ENCODE data around the gene TM4SF1. TPM values are rescaled to one million over a fixed set of nuclear protein-coding genes. Genes with fewer than 3 reads are reported as not detected.

Gene TM4SF1, protein sequence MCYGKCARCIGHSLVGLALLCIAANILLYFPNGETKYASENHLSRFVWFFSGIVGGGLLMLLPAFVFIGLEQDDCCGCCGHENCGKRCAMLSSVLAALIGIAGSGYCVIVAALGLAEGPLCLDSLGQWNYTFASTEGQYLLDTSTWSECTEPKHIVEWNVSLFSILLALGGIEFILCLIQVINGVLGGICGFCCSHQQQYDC
- total RNA-seq: not detected

DNA sequence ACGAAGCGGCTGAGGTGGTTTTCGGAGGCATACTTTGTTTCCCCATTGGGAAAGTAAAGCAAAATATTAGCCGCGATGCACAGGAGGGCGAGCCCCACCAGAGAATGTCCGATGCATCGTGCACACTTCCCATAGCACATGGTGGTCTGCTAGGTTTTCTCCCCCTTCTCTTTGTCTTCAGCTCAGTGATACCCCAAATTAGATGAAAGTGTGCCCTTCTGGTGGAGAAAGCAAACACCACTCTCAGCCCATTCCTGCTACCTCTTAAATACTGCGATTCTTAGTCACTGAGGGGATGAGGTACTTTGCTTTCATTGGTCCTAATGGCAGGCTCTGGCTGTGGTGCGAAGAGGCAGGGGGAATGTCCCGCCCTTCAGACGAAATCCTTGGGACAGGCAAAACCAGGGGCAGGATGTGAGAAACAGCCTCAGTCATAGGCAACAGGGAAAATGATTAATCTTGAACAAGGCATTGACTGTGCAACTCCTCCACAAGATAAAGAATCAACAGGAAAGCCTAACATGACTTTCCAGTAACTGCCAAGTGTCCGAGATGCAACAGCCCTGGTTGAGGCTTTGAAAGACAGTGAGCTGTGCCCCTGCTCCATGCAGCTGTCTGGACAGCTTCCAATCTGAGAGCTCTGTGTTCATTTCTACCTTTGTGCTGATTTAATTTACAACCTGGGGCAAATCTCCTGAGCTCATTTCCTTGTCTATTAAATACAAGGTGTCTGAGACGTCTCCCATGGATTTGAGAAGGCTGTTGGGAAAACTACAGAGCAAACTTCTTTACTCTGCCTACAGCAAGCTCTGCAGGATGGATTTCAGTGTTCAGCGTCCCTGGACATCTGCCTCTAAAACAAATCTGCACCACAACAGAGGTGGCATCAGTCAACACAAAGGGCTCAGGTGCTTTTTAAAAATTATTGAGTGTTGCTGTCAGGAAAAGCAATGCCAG is at the start of gene TM4SF1:
TSS of gene TM4SF1 (minus strand) at position 242 of the 957 bp plus-strand sequence. CDS start at position 140, 102 bp downstream.
- DNase-seq: no peak

DNA sequence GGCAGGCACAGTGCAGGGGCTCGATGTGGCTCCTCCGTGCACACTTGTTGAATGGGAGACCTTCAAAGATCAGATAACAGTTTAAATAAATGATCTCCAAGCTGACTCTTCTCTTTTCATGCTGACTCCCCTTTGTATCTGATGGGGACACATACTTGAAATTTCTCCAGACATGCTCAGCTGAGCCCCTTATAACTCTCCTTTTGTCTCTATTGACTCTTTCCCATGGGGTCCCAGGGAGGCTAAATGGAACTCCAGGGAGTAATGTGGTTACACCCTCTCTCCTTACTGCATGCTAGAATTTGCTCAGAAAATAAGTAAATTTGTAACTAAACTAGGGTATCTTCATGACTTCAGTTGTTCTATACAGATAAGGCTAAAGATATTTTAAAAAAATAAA is 48.9 kb upstream of the TM4SF1 start:
- DNase-seq: no peak

DNA sequence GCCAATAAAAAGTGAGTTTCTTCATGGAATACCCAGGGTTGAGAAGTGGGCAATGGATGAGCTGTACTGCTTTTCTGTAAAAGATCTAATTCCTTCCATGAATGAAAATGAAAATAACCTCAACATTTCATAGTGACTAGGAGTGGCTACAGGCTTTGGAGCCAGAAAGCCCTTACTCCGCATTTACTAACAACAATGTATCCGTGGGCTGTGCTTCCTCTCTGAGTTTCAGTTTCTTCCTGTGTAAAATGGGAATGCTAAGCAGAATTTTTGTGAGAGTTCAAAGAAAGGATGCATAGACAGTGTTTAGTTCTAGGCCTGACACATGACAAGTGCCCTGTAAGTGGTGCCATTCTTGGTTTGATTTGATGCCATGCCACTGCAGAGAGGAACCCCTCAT is 47.5 kb upstream of the TM4SF1 start:
- no peak for DNase-seq

DNA sequence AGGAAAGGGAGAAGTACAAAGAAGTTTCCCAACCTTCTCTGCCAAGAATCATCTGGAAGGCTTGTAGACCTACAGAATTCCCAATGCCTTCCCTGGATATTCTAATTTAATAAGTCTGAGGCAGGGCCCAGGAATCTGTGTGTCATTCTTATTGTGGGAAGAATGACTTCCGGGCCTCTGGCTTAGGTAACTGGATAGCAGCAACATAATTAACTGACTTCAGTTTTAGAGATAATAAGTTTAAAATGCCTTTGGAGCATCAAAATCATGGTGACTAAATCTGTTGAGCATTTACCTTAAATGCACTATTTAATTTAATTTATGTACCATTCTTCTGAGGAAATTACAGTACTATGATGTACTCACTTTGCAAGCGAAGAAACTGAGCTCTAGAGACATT is 44.3 kb upstream of the TM4SF1 start:
- DNase-seq: no peak

DNA sequence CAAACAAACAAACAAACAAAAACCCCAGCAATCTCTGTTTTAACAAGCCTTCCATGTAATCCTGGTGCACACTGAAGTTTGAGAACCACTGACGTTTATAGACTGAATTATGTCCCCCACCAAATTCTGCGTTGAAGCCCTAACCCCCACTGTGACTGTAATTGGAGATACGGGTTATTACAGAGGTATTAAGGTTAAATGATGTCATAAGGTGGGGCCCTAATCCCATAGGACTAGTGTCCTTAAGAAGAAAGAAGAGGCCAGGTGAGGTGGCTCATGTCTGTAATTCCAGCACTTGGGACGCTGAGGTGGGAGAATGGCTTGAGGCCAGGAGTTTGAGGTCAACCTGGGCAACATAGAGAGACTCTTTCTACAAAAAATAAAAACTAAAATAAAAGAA is 42.4 kb upstream of the TM4SF1 start:
- no peak for DNase-seq

DNA sequence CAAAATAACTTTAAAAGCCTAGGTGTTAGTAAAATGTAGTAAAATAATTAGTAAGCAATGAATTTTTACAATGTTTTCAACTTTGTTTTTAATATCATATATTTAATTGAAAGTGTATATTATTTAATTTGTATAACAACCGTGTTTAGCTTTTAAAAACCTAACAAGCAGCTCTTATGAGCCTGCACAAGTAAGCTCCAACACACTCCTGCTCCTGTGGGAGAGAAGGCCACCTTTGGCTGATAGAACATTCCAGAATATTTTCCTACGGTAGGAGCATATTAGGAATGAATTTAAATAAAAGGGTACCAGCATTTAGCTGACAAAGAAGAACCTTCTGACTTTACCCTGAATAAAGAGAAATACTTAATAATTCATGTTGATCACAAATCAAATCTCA is 40.3 kb upstream of the TM4SF1 start:
- no peak for DNase-seq

DNA sequence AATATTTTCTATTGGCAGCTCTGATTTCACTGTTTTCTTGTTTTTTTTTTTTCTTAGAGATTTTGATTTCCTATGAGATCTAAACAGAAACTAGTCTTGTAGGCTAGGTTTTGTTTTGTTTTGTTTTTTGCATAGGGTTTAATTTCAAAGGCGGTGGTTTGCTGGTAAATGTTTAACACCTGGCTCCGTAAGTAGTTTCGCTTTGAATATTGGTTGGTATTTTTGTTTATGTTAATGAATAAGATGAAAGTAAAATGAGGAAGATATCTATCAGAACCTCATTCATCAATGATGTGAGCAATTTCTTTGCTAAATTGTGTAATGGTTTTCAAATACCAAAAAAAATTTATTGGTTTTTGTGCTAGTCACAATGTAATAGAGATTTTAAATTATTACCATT is 39.7 kb upstream of the TM4SF1 start:
- DNase-seq: no peak

DNA sequence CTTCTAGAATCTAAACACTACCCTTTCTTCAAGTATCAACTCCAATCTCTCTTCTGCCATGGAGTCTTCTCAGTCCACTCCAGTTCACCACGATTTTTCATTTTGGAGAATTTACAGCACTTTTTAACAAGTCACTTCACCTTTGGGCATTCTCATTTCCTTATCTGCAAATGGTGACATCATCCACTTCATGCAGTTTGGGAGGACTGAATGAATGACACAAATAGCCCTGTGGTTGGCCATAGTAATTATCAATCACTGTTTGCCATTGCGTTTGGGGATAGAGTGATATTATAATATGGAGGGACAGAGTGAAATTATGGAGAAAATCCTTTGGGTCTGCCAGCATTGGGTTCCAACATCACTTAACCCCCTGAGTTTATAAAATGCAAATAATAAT is 38.0 kb upstream of the TM4SF1 start:
- no peak for DNase-seq

DNA sequence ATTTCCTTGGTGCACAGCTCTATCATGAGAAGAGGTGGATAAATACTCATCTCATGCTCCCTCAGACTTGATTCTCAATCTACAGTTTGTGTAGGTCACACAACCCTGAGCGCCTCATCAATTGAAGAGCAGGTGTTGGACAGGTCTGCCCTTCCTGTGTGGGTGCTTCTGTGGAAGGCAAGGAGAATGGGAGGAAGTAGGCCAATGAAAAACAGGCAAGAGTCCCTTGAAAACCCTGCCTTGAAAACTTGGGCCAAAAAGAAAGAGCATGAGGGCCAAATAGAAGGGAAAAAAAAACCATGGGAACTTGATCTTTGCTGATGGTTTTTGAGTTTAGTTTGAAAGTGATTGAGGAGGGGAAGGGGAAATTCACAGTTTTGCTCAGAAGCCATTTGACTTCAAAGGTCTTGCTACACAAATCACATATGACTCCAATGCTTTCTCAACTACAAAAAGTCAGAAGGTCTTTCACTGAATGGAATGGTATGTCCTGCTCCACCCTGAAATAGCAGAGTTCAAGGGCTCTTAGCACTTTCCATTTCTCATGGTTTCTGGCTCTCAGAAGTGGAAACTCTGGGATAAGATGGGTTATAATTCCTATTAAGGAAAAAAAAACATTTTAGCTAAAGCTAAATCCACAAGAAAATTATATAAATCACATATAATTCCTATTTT is 37.2 kb upstream of the TM4SF1 start:
- no peak for DNase-seq

DNA sequence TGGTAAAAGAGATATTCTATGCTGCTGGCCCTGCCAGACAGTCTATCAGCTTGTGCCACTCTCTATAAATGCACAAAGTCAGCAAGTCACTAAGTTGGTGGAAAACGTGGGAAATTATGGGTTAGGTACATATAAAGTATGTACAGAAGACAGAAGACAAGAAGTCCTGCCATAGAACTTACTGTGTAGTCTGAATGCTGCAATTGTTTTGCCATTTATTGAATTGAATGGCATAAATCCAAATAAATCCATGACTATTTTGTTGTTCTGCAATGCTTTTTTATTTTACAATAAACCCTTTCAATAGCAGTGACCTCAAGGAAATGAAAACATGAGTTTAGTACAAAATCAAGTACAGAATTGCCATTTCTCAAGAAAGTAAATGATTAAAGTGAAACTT is 34.1 kb upstream of the TM4SF1 start:
- DNase-seq: no peak

DNA sequence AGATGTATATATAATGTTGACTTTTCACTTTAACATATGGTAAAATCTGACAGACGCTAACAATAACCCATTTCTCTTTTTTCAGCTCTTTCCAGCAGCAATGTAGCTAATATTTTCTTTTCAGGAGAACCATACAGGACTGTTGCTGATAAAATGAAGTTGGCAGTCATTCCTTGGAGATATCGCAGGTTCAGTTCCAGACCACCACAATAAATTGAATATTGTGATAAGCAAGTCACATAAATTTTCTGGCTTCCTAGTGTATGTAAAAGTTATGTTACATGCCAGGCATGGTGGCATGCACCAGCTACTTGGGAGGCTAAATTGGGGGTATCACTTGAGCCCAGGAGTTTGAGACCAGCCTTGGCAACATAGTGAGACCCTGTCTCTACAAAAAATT is 31.9 kb upstream of the TM4SF1 start:
- no peak for DNase-seq

DNA sequence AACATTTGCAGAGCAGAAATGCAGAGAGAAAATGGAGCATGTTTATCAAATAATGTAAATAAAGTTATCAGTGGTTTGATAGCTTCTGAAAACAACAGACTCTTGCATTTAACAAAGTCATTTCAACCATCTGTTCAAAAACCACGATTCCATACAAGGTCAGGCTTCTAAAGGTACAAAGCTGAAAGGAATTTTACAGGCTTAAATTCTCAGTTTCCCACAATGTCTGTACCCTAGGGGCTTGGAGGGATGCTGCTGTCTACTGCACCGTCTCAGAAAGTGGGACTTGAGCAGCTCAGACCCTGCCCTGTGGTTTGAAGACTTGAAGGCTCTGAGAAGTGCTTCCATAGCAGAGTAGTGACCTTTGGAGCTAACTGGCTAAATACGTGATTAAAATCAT is 30.4 kb upstream of the TM4SF1 start:
- no peak for DNase-seq

DNA sequence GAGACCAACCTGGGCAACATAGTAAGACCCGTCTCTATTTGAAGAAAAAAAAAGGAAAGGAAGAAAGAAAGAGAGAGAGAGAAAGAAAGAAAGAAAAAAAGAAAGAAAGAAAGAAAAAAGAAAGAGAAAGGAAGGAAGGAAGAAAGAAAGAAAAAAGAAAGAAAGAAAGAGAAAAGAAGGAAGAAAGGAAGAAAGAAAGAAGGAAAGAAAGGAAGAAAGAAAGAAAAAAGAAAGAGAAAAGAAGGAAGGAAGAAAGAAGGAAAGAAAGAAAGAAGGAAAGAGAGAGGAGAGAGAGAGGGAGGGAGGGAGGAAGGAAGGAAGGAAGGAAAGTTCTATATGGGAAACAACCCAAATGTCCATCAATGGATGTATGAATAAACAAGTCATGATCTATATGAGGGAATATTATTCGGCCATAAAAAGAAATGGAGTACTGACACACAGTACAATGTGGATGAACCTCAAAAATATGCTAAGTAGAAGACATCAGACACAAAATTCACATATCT is 28.8 kb upstream of the TM4SF1 start:
- no peak for DNase-seq

DNA sequence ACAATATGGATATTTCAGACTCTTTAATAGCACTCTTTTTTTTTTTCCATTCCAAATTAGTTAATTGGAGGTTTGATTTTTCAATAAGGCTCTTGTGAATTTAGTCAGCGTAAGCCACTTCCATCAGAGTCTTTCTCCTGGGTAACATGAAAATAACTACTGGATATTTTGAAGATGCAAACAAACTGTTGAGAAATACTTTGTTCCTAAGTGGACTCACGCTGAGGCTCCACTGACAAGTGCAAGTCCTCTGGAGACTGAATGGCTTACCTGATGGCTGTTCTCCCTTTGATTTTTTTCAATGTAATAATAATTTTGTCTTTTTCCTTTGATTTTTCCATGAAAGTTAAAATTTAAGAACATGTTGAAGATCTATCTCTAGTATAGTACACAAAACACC is 26.0 kb upstream of the TM4SF1 start:
- DNase-seq: no peak

DNA sequence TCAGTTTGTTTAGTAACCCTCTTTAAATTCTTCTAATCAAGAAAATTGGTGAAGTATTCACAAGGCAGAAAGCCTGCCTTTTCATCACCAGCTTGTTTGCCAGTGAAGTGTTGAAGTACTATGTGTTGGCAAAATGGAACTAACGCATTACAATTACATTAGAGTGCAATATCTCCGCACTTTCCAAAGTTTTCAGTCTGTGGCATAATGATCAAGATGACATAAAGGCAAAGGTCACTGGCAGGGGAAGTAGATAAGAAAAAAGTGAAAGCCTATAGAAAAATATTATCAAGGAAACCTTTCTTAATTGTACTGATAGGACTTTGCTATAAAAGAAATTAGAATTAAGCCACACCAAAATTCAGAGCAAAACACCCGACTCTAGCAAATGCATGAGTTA is 25.0 kb upstream of the TM4SF1 start:
- no peak for DNase-seq

DNA sequence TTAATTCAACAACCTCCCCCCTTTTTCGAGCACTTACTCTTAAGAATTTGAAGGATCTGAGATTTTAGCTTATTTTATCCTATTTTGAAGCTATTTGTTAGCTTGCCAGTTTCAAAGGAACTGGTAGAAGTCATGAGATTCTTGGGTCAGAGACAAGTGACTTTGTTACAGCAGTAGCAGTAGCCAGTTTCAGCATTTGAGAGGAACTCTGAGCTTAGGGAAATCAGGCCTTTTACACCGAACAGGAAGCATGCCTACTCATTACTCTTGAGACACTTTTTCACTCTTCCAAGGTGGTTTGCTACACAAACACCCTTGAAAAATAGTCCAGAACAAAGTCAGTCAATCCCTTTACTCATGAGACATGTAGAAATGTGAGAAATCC is 24.5 kb upstream of the TM4SF1 start:
- no peak for DNase-seq

DNA sequence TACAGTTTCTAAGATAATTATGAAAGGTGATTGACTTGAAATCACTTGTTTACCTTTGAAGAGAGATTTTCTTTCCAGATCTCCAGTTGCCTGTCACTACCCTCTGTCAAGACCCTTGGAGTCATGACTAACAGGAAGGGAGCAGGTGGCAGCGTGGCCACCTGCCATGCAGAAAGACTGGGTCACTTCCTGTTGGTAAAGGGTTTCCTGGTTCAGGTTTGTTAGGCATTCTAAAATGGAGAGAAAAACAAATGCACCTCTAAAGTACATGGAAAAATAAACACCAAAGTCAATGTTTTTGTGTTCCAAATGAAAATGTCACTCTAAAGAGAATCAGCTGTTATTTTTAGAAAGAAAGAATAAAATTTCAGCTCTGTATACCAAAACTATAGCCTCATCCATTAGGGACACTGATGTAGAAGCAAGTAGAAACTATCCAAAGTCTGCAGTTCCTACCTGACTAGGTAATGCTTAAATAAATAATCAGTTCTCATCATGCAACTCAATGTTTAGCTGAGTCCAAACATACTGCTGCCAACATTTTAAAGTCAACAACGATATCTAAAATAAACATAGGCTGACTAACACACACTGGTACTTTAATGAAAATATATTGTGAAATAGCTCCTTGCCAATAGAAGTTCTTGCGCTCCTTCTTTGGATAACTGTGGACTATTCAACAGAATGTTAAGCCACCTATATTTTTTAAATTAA is 23.9 kb upstream of the TM4SF1 start:
- DNase-seq: no peak

DNA sequence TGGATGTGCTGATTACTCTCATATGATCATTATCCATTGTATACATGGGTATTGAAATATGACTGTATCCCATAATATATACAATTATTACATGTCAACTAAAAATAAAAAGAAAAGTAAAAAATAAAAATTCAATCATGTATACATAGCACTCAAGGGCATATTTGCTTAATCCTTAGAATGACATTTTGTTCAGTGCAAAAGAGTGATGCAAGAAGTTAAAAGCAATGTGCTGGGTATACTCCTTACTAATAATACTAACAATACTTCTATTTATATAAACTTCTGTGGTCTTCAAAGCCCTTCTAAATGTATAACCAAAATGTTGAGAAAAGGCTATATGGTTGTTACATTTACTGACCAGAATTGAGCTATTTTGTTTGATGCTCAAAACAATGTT is 23.2 kb upstream of the TM4SF1 start:
- DNase-seq: no peak

DNA sequence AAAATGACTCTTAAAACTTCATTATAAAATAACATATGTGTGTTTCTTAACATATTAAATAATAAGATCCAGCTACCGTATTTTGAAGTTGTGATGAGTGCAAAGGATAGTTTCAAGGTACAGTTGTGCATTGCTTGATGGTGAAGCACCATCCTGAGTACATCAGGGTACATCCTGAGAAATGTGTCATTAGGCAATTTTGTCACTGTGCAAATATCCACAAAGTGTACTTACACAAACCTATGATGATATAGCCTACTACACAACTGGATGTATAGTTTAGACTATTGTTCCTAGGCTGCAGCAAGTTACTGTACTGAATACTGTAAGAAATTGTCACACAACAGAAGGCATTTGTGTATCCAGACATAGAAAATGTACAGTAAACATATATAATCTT is 20.8 kb upstream of the TM4SF1 start:
- DNase-seq: no peak

DNA sequence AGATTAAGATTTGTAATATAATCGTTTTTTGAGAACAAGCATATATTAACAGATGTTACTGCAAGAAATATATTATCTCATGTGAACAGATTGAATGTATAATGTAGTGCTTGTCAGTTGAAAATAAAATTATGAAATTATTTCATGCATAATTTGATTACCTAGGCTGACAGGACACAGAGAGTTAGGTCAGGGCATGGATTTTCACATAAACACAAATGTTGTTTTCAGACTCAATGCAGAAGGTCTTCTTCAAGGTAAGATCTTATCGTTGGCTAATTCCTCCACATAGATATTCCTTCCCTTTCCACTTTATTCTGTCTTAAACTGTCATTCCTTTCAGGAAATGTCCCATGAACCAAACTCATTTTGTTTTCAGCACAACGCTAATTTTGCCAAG is 20.1 kb upstream of the TM4SF1 start:
- no peak for DNase-seq

DNA sequence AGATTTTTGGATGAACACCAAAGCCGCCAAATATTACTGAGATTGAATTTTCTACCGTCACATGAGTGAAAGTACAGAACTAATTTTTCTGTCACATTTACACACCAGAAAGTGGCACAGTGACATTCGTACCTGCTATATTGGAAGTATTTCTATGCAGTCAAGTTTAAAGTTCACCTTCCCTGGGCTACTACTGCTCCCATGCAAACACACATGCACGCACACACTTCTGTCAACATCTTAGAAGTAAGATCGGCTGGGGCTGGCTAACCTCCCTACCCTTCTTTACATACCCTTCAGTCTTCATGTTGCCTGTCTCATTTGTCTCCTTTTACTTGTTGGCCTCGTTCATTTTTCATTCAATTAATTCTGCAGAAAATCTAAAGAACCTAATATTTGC is 19.0 kb upstream of the TM4SF1 start:
- DNase-seq: no peak

DNA sequence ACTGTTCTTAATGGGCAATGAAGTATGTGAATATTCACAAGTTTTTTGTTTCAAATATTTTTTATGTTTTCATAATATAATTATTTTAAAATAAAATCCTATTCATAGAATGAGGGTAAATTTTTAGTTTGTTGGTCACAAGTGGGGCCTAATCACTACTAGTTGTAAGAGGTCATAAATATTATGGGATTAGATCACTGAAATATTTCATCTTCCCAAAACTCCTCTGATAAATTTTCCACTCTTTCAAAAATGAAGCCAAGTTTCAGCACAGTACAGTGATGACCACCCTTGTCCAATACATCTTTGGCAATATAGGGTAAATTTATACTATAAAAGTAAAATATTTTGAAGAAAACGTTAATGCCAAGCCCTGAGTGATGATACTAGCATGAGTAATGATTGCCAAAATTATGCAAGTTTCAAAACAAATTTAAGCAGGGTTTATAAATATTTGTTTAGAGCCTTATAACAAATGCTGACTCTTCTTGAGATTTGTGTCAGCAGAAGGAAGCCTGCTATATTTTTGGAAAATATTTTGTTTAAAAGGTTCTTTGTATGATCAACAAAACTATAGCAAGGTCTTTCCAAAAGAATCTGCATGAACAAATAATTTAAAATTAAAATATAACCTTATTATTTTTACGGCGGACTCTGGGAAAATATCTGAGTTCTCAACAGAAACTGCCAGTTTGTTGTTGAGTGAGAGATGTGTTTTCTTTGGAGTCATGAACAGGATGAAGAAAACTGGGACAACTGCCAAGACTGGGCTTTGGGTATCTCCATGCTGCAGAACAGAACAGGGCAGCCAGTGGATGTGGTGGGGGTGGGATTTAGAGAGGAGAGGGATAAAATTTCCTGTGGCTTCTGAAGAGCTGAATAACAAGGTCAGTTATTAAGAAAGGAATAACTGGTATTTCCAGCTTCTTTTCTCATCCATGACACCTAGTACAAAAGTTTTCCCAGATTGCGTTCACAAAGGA is 17.9 kb upstream of the TM4SF1 start:
- no peak for DNase-seq

Measured in effector CD4-positive, alpha-beta T cell (primary cell).